A549 (cell line): ENCODE data around the gene PGM1.

Source experiments
- BHLHE40 ChIP-seq: IDR thresholded peaks from 2 replicates; pipeline ENCODE4 v1.6.1; 2012; ENCODE audit warnings: low read depth, low read length, inconsistent platforms
- MAFK ChIP-seq: fragments of 450-650 bp; IDR thresholded peaks from 2 replicates; pipeline ENCODE4 v1.6.1; 2014; ENCODE audit not compliant: partially characterized antibody
- MYC ChIP-seq: IDR thresholded peaks from 2 replicates; pipeline ENCODE4 v1.6.1; 2012; ENCODE audit warnings: mild to moderate bottlenecking, inconsistent platforms, low read length, improper control_type of control experiment, borderline replicate concordance
- POLR2A ChIP-seq: IDR thresholded peaks from 2 replicates; pipeline ENCODE4 v1.6.1; 2012; ENCODE audit warnings: mild to moderate bottlenecking, low read length
- POLR2AphosphoS2 ChIP-seq: conservative IDR thresholded peaks from 2 replicates; pipeline ENCODE4 v1.6.1; 2012; ENCODE audit warnings: low read length, improper control_type of control experiment, inconsistent platforms
- RAD21 ChIP-seq, 2 experiments: fragments of >200 bp in 1 of 2; sonication (Bioruptor Twin) in 1 of 2; formaldehyde crosslinking in 1 of 2; IDR thresholded peaks in 1 of 2; conservative IDR thresholded peaks in 1 of 2; 2 replicates in 1 of 2; 3 replicates in 1 of 2; pipeline ENCODE4 v1.6.1; 2012 to 2018; ENCODE audit warnings: inconsistent platforms in 1 of 2
- RCOR1 ChIP-seq: fragments of 150-350 bp; IDR thresholded peaks from 2 replicates; pipeline ENCODE4 v1.6.1; 2014; ENCODE audit warnings: antibody characterized with exemption, low read length, low read depth
- RFX5 ChIP-seq: fragments of 450-650 bp; IDR thresholded peaks from 2 replicates; pipeline ENCODE4 v1.7.1; 2014; ENCODE audit warnings: antibody characterized with exemption, mild to moderate bottlenecking, moderate library complexity
- SMC3 ChIP-seq: fragments of >200 bp; sonication (Bioruptor Twin); formaldehyde crosslinking; IDR thresholded peaks from 3 replicates; pipeline ENCODE4 v1.6.1; 2018; ENCODE audit warnings: inconsistent platforms
- TF ChIP-seq, protein P1 (sequence below): fragments of >200 bp; sonication (Bioruptor Twin); formaldehyde crosslinking; IDR thresholded peaks from 3 replicates; pipeline ENCODE4 v1.5.1; 2016
- TF ChIP-seq, protein P2 (sequence below): IDR thresholded peaks from 2 replicates; pipeline ENCODE4 v1.6.1; 2012
- TF ChIP-seq, protein P3 (sequence below): fragments of 200-600 bp; sonication (generic); IDR thresholded peaks from 2 replicates; pipeline ENCODE4 v1.6.1; 2016; ENCODE audit warnings: antibody characterized with exemption, mild to moderate bottlenecking, moderate library complexity

DNA sequence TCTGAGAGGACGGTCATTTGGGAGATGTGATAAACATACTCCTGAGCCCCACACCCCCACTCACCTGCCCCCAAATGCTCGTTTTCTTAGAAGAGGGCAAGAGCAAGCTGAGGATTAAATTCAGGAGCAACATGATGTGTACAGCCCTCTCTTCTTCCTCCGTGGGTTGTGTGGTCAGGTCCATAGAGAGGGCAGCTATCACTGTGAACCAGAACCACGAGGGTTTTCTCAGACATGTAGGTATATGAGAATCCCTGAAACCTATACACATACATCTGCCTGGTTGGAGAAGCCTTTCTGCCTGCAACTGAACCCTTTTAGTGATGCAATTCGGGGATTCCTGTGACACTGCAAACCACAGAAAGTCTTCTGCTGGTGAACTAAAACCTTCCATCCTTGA is 38.9 kb downstream of the PGM1 start:
- TF ChIP-seq, protein P1, sequence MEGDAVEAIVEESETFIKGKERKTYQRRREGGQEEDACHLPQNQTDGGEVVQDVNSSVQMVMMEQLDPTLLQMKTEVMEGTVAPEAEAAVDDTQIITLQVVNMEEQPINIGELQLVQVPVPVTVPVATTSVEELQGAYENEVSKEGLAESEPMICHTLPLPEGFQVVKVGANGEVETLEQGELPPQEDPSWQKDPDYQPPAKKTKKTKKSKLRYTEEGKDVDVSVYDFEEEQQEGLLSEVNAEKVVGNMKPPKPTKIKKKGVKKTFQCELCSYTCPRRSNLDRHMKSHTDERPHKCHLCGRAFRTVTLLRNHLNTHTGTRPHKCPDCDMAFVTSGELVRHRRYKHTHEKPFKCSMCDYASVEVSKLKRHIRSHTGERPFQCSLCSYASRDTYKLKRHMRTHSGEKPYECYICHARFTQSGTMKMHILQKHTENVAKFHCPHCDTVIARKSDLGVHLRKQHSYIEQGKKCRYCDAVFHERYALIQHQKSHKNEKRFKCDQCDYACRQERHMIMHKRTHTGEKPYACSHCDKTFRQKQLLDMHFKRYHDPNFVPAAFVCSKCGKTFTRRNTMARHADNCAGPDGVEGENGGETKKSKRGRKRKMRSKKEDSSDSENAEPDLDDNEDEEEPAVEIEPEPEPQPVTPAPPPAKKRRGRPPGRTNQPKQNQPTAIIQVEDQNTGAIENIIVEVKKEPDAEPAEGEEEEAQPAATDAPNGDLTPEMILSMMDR = no peak
- TF ChIP-seq, protein P2, sequence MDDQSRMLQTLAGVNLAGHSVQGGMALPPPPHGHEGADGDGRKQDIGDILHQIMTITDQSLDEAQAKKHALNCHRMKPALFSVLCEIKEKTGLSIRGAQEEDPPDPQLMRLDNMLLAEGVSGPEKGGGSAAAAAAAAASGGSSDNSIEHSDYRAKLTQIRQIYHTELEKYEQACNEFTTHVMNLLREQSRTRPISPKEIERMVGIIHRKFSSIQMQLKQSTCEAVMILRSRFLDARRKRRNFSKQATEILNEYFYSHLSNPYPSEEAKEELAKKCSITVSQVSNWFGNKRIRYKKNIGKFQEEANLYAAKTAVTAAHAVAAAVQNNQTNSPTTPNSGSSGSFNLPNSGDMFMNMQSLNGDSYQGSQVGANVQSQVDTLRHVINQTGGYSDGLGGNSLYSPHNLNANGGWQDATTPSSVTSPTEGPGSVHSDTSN = no peak
- TF ChIP-seq RAD21 (conservative IDR thresholded peaks at IDR 0.05 in 1 of 2, IDR thresholded peaks at IDR 0.05 in 1 of 2) (no peak), MYC (no peak), RFX5 (no peak), BHLHE40 (no peak), POLR2A (no peak), SMC3 (no peak), MAFK (no peak), RCOR1 (no peak), POLR2AphosphoS2 (no peak)
- TF ChIP-seq, protein P3, sequence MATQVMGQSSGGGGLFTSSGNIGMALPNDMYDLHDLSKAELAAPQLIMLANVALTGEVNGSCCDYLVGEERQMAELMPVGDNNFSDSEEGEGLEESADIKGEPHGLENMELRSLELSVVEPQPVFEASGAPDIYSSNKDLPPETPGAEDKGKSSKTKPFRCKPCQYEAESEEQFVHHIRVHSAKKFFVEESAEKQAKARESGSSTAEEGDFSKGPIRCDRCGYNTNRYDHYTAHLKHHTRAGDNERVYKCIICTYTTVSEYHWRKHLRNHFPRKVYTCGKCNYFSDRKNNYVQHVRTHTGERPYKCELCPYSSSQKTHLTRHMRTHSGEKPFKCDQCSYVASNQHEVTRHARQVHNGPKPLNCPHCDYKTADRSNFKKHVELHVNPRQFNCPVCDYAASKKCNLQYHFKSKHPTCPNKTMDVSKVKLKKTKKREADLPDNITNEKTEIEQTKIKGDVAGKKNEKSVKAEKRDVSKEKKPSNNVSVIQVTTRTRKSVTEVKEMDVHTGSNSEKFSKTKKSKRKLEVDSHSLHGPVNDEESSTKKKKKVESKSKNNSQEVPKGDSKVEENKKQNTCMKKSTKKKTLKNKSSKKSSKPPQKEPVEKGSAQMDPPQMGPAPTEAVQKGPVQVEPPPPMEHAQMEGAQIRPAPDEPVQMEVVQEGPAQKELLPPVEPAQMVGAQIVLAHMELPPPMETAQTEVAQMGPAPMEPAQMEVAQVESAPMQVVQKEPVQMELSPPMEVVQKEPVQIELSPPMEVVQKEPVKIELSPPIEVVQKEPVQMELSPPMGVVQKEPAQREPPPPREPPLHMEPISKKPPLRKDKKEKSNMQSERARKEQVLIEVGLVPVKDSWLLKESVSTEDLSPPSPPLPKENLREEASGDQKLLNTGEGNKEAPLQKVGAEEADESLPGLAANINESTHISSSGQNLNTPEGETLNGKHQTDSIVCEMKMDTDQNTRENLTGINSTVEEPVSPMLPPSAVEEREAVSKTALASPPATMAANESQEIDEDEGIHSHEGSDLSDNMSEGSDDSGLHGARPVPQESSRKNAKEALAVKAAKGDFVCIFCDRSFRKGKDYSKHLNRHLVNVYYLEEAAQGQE = no peak
